SKM-1 treated with dmso at 0.1 percent for 144 hours (cell line): ENCODE measurements around the gene TRIP13.

ENCODE experiments used
- DNase-seq: peaks from one replicate; lab custom pipeline; 2025; ENCODE audit not compliant: unreplicated experiment; lab: John Stamatoyannopoulos, UW

The TRIP13 gene

GRCh38 chr5:949815-950560 is 57.3 kb downstream of the TRIP13 start:
- DNase-seq: no peak

- DNase-seq: no peak
Measured at GRCh38 chr5:951940-952596, 59.4 kb downstream of the TRIP13 start.

- no peak for DNase-seq
Measured at GRCh38 chr5:952597-953271, 60.0 kb downstream of the TRIP13 start.

GRCh38 chr5:953535-954449 is 61.1 kb downstream of the TRIP13 start:
- DNase-seq: no peak

- DNase-seq: no peak
Measured at GRCh38 chr5:955886-956761, 63.4 kb downstream of the TRIP13 start.

- no peak for DNase-seq
Measured at GRCh38 chr5:956941-957747, 64.5 kb downstream of the TRIP13 start.

GRCh38 chr5:957748-958485 is 65.2 kb downstream of the TRIP13 start:
- DNase-seq: no peak

- no peak for DNase-seq
Measured at GRCh38 chr5:958701-959571, 66.3 kb downstream of the TRIP13 start.

- no peak for DNase-seq
Measured at GRCh38 chr5:959581-960531, 67.2 kb downstream of the TRIP13 start.

GRCh38 chr5:960551-960950 is 67.9 kb downstream of the TRIP13 start:
- no peak for DNase-seq

GRCh38 chr5:961002-961710 is 68.5 kb downstream of the TRIP13 start:
- no peak for DNase-seq

GRCh38 chr5:961711-962240 is 69.1 kb downstream of the TRIP13 start:
- no peak for DNase-seq

- no peak for DNase-seq
Measured at GRCh38 chr5:962386-962785, 69.7 kb downstream of the TRIP13 start.

GRCh38 chr5:962801-963200 is 70.1 kb downstream of the TRIP13 start:
- no peak for DNase-seq

- DNase-seq: no peak
Measured at GRCh38 chr5:963310-963672, 70.6 kb downstream of the TRIP13 start.
